Tibial nerve (tissue), 4 donors: ENCODE measurements around the gene CDH4. TPM values are rescaled to one million over a fixed set of nuclear protein-coding genes. Genes with fewer than 3 reads are reported as not detected.

Source experiments
- DNase-seq, 2 donors: peaks; one replicate each; pipeline ENCODE4 v3.0.0-alpha.2; 2019; ENCODE audit warnings: low spot score in 2 of 2
- H3K27ac ChIP-seq, 4 donors: fragments of 200-600 bp; sonication (generic) in 3 of 4; one replicate each; pipeline ENCODE4 v1.5.1; 2017 to 2019; ENCODE audit warnings: mild to moderate bottlenecking in 1 of 4
- H3K27me3 ChIP-seq, 2 donors: fragments of 200-600 bp; sonication (generic) in 1 of 2; one replicate each; pipeline versions ENCODE4 v1.5.1 to v1.6.0; 2017 to 2019
- H3K36me3 ChIP-seq, 3 donors: fragments of 200-600 bp; sonication (generic); one replicate each; pipeline ENCODE4 v1.5.1; 2018 to 2019
- H3K4me1 ChIP-seq, 4 donors: fragments of 200-600 bp; sonication (generic) in 3 of 4; one replicate each; pipeline ENCODE4 v1.5.1; 2017 to 2019
- H3K4me3 ChIP-seq, 4 donors: fragments of 200-600 bp; sonication (generic) in 3 of 4; one replicate each; pipeline ENCODE4 v1.5.1; 2017 to 2019; ENCODE audit warnings: mild to moderate bottlenecking in 1 of 4, moderate library complexity in 1 of 4
- H3K9me3 ChIP-seq, 4 donors: fragments of 200-600 bp; sonication (generic) in 3 of 4; one replicate each; pipeline ENCODE4 v1.5.1; 2017 to 2019
- CTCF ChIP-seq, 5 experiments: fragments of 200-600 bp in 3 of 5; fragments of 450-650 bp in 2 of 5; sonication (generic) in 3 of 5; IDR thresholded peaks; one replicate each; pipeline ENCODE4 v1.5.1; 2016 to 2019; ENCODE audit warnings: antibody characterized with exemption in 5 of 5, mild to moderate bottlenecking in 3 of 5, moderate library complexity in 2 of 5
- EP300 ChIP-seq, 2 donors: sonication (generic); formaldehyde crosslinking; IDR thresholded peaks; one replicate each; pipeline ENCODE4 v1.6.1; 2017; ENCODE audit warnings: antibody characterized with exemption in 2 of 2, mild to moderate bottlenecking in 1 of 2
- POLR2A ChIP-seq, 2 donors: fragments of 450-650 bp; IDR thresholded peaks; one replicate each; pipeline ENCODE4 v1.6.1; 2017; ENCODE audit warnings: antibody characterized with exemption in 2 of 2, mild to moderate bottlenecking in 2 of 2, moderate library complexity in 2 of 2
- WGBS, 2 donors: methylation state at CpG; one replicate each; pipeline ENCODE4 v1.1.5; 2018; 5-methylcytosine and 5-hydroxymethylcytosine counted together
- total RNA-seq, 4 donors: library from RNA; depleted of rRNA; stranded (reverse); fragments of >200 nt; gene quantifications; one replicate each; pipeline ENCODE4 v1.1.0, GENCODE V29; 2016

Gene CDH4
- total RNA-seq, 4 donors from 2014 or later: 0.78 to 2.3 (median 1.0) TPM

- Histone ChIP-seq H3K27me3 (no peaks in the 10 kb centered on the region), H3K4me1 (no peaks in the 10 kb centered on the region), H3K4me3 (no peak overlapping the region), H3K27ac (no peak overlapping the region), H3K36me3 (no peaks in the 10 kb centered on the region), H3K9me3 (no peaks in the 10 kb centered on the region)
- 80 to 92% methylated on average over 10 to 11 of the region's 11 CpGs for WGBS, 2 donors
- no peak for DNase-seq
- no peak for TF ChIP-seq EP300 (IDR thresholded peaks at IDR 0.05)
- no peak for TF ChIP-seq CTCF (IDR thresholded peaks at IDR 0.05)
- no peak for TF ChIP-seq POLR2A (IDR thresholded peaks at IDR 0.05)
These were observed 517.3 kb downstream of the CDH4 start for GRCh38 chr20:61769286-61769832.

GRCh38 chr20:61770113-61770585 lies 518.1 kb downstream of the CDH4 start:
- 92% methylated on average over 15 of the region's 16 CpGs for WGBS, 2 donors
- TF ChIP-seq CTCF (IDR thresholded peaks at IDR 0.05) (no peak), EP300 (IDR thresholded peaks at IDR 0.05) (no peak), POLR2A (IDR thresholded peaks at IDR 0.05) (no peak)

GRCh38 chr20:61771805-61772350 lies 519.8 kb downstream of the CDH4 start:
- H3K9me3 ChIP-seq: no peaks in the 10 kb centered on the region
- 82 to 89% methylated on average over 8 of the region's 8 CpGs for WGBS, 2 donors
- no peaks in the 10 kb centered on the region for H3K4me1 ChIP-seq
- no peak for DNase-seq
- TF ChIP-seq CTCF (IDR thresholded peaks at IDR 0.05) (no peak), POLR2A (IDR thresholded peaks at IDR 0.05) (no peak), EP300 (IDR thresholded peaks at IDR 0.05) (no peak)
- no peak overlapping the region for H3K27ac ChIP-seq
- H3K36me3 ChIP-seq: no peaks in the 10 kb centered on the region
- H3K27me3 ChIP-seq: no peaks in the 10 kb centered on the region
- no peak overlapping the region for H3K4me3 ChIP-seq

More at GRCh38 chr20:61770113-61770585, 518.1 kb downstream of the CDH4 start:
- no peaks in the 10 kb centered on the region for H3K4me1 ChIP-seq
- H3K36me3 ChIP-seq: no peaks in the 10 kb centered on the region
- H3K27ac ChIP-seq: no peak overlapping the region
- no peak for DNase-seq
- H3K9me3 ChIP-seq: no peaks in the 10 kb centered on the region
- no peaks in the 10 kb centered on the region for H3K27me3 ChIP-seq
- H3K4me3 ChIP-seq: no peak overlapping the region

- Histone ChIP-seq H3K36me3 (no peaks in the 10 kb centered on the region), H3K4me3 (no peak overlapping the region), H3K4me1 (no peaks in the 10 kb centered on the region), H3K27ac (no peak overlapping the region), H3K9me3 (peaks cover 0 to 2% (median 0%) of the 10 kb centered on the region in 4 donors), H3K27me3 (no peaks in the 10 kb centered on the region)
- no peak for DNase-seq
- 80 to 83% methylated on average over 53 of the region's 53 CpGs for WGBS, 2 donors
- TF ChIP-seq EP300 (IDR thresholded peaks at IDR 0.05): no peak
- TF ChIP-seq POLR2A (IDR thresholded peaks at IDR 0.05): no peak
- no peak for TF ChIP-seq CTCF (IDR thresholded peaks at IDR 0.05)
These were observed 521.0 kb downstream of the CDH4 start for GRCh38 chr20:61772828-61773631.
